Glutamatergic neuron (in vitro differentiated cells): Measurements from ENCODE around the gene APH1B. TPM values are rescaled to one million over a fixed set of nuclear protein-coding genes. Genes with fewer than 3 reads are reported as not detected.

Experiments
- DNase-seq: peaks from one replicate; pipeline ENCODE4 v3.0.0; 2022
- H3K27ac Mint-ChIP-seq: one replicate; pipeline ENCODE4 v1.8.0; 2020; ENCODE audit warnings: mild to moderate bottlenecking, mixed read lengths, inconsistent platforms; ENCODE audit not compliant: unreplicated experiment
- H3K27me3 Mint-ChIP-seq: one replicate; pipeline ENCODE4 v1.8.0; 2020; ENCODE audit warnings: mild to moderate bottlenecking, moderate library complexity, mixed read lengths, inconsistent platforms; ENCODE audit not compliant: unreplicated experiment
- H3K36me3 Mint-ChIP-seq: one replicate; pipeline ENCODE4 v1.8.0; 2020; ENCODE audit warnings: mild to moderate bottlenecking, mixed read lengths, inconsistent platforms; ENCODE audit not compliant: unreplicated experiment
- H3K4me1 Mint-ChIP-seq: one replicate; pipeline ENCODE4 v1.8.0; 2020; ENCODE audit warnings: mild to moderate bottlenecking, low read depth, mixed read lengths, inconsistent platforms; ENCODE audit not compliant: unreplicated experiment
- H3K4me3 Mint-ChIP-seq: one replicate; pipeline ENCODE4 v1.8.0; 2020; ENCODE audit warnings: mild to moderate bottlenecking, mixed read lengths, inconsistent platforms; ENCODE audit not compliant: unreplicated experiment
- H3K9me3 Mint-ChIP-seq: one replicate; pipeline ENCODE4 v1.8.0; 2020; ENCODE audit warnings: mild to moderate bottlenecking, moderate library complexity, mixed read lengths, inconsistent platforms; ENCODE audit not compliant: unreplicated experiment
- total RNA-seq: library from RNA; stranded (reverse); fragmentation: NEBNext Ultra II Directional; extraction: Animal tissue kit (Norgen Biotek cat#: 25700); gene quantifications from one replicate; pipeline ENCODE4 v1.2.1, GENCODE V29; 2021; ENCODE audit not compliant: unreplicated experiment
- TF ChIP-seq, protein P1 (sequence below): fragments of 200-600 bp; sonication (generic); IDR thresholded peaks from one replicate; pipeline ENCODE4 v1.5.0; 2021; ENCODE audit not compliant: partially characterized antibody, unreplicated experiment

Gene APH1B
- total RNA-seq, 1 donor from 2014 or later = 27.8 TPM

DNA sequence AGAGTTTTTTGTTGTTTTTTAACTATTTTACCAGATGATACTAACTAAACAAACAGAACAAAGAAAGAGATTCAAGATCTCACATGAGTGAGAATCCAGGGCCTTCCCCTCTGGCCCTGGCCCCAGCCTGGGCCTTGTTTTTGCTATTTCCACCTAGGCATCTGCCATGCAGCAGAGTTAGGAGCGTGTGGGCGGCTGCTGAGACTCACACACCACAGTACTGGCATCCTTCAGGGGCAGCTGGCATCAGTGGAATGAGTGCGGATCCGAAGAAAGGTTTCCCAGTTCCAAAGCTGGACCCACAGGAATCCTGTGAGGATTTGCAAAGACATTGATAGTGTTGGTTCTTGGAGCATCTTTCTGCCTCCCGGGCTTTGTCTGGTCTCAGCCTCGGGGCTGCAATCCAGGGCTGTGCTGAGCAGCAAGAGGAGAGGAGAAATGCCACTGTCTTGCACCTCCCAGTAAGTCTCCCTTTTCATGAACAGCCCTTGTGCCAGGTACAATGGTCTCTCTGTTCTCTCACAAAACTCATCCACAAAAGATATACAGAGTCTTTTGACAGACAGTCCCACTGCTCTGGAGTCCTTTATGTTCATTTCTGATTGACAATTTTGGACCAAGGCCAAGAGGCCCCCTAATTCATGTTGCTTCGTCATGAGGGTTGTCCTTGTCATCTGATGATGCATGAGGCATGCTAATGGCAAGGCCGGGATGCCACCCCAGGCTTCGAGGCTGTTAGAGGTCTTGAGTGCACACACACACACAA is 46.6 kb downstream of the APH1B start:
- no peak for DNase-seq
- no peaks in the 10 kb centered on the region for H3K9me3 Mint-ChIP-seq
- no peaks in the 10 kb centered on the region for H3K27me3 Mint-ChIP-seq
- no peaks in the 10 kb centered on the region for H3K36me3 Mint-ChIP-seq
- no peak overlapping the region for H3K27ac Mint-ChIP-seq
- TF ChIP-seq, protein P1, sequence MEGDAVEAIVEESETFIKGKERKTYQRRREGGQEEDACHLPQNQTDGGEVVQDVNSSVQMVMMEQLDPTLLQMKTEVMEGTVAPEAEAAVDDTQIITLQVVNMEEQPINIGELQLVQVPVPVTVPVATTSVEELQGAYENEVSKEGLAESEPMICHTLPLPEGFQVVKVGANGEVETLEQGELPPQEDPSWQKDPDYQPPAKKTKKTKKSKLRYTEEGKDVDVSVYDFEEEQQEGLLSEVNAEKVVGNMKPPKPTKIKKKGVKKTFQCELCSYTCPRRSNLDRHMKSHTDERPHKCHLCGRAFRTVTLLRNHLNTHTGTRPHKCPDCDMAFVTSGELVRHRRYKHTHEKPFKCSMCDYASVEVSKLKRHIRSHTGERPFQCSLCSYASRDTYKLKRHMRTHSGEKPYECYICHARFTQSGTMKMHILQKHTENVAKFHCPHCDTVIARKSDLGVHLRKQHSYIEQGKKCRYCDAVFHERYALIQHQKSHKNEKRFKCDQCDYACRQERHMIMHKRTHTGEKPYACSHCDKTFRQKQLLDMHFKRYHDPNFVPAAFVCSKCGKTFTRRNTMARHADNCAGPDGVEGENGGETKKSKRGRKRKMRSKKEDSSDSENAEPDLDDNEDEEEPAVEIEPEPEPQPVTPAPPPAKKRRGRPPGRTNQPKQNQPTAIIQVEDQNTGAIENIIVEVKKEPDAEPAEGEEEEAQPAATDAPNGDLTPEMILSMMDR = no peak
- no peak overlapping the region for H3K4me3 Mint-ChIP-seq
- no peaks in the 10 kb centered on the region for H3K4me1 Mint-ChIP-seq

DNA sequence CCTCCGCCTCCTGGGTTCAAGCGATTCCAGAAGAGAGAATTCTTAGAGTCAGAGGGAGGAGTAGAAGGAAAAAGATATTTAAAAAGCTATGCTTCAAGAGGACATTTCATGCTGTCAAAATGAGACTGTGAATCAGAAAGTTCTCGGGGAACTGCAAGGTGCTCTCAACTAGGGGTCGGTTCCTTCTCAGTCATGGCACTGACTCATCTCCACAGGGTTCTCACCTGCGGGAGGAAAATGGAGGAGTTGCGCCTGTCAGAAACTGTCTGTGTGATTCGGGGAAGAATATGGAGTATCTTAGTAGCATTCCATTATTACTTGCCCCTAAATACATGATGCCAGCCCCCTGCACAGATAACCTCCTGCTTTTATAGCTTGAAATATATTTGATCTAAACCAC is 47.4 kb downstream of the APH1B start:
- TF ChIP-seq, protein P1 = no peak
- Mint-ChIP-seq H3K36me3 (no peaks in the 10 kb centered on the region), H3K27me3 (no peaks in the 10 kb centered on the region), H3K4me1 (no peaks in the 10 kb centered on the region), H3K4me3 (no peak overlapping the region), H3K9me3 (no peaks in the 10 kb centered on the region), H3K27ac (no peak overlapping the region)
- no peak for DNase-seq

DNA sequence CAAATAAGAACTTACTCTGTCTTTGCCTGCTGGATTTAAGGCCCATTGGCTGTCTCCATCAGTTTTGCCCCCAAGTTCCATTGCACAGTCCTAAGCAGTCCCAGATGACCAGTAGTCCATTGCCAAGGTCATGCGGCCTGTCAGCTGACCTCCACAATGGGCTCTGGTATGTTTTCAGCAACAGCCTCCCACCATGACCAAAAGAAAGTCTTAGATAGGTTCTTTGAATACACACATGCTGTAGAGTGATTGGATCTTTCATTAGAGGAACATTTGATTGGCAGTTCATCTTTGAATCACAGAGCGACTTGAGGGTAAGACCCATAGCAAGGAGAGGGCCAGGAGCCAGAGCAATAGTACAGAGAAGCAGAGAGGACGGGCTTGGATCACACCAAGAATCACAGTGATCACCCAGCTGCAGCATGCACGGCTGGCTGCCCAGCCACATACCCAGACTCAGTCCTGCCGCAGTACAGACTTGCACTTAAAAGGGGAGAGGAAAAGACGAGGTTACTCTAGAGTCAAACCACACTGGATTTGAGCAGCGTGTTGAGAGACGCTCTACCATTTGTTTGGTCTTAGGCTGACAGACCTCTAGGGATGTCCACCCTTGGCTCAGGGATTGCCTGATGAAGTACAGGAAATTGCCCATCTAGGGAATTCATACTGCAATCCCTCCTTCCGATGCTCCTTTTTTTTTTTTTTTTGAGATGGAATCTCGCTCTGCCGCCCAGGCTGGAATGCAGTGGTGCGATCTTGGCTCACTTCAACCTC is 50.4 kb downstream of the APH1B start:
- H3K9me3 Mint-ChIP-seq = peaks cover 3% of the 10 kb centered on the region
- H3K27me3 Mint-ChIP-seq = no peaks in the 10 kb centered on the region
- no peak for DNase-seq
- H3K27ac Mint-ChIP-seq = no peak overlapping the region
- H3K36me3 Mint-ChIP-seq = no peaks in the 10 kb centered on the region
- H3K4me3 Mint-ChIP-seq = no peak overlapping the region
- H3K4me1 Mint-ChIP-seq = no peaks in the 10 kb centered on the region
- TF ChIP-seq, protein P1 = no peak

DNA sequence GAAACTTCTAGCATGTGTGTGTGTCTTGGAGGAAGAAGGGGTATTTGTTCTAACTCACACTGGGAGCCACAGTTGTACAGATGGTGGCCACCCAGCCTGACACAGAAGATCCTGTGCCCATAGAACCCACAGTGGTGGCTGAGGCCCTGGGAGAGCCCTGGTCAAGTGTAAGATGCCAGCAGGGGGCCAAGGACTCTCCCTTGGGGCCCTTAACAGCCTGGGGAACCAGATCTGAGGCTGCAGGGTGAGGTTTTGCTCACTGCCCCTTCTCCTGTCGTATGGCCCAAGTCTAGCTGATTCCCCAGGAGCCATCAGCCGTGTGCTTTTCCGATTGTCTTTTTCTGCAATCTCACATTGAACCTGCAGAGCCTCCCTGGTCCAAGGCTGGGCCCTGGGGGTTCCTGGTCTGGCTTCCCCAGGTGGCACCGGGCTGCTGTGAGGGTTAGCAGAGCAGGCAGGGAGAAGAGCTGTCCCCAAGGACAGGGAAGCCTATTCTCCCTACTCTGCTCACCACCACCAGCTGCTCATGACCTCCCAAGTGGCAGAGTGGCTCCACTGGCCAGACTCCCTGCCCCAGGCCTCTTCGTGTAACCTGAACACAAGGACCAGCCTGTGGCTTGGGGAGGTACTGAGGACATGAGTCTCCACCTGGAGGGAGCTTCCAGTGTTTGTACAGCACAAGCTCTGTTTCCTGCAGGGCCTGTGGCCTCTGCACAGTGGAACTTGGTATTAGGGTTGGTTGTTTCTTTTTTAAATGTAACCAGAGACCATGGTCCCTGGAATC is 52.4 kb downstream of the APH1B start:
- H3K27ac Mint-ChIP-seq = no peak overlapping the region

More for the DNA sequence above, 52.4 kb downstream of the APH1B start:
- Mint-ChIP-seq H3K27me3 (no peaks in the 10 kb centered on the region), H3K4me3 (no peak overlapping the region), H3K4me1 (no peaks in the 10 kb centered on the region), H3K9me3 (peaks cover 3% of the 10 kb centered on the region), H3K36me3 (no peaks in the 10 kb centered on the region)
- DNase-seq = no peak
- TF ChIP-seq, protein P1 = no peak
